ENCODE results near the gene MANEAL.

Gene MANEAL

DNA sequence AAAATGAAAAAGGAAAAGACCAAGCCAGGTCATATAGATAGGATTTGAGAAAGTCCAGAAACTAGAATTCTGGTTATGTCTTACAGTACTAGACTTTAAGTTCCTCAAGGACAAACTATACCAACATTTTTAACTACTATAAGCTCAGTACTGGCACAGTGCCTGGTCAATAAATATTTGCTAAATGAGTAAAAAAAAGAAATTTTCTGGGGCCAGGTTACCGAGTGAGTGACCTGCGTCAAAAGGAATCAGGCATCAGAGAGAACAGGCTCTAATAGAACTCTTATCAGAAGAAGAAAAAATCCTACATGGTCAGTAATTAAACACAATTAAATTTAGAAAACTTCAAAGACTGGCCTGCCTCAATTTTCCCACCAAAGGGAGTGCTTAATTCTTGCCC, 38.2 kb downstream of the MANEAL start:
- TF ChIP-seq, protein P1, sequence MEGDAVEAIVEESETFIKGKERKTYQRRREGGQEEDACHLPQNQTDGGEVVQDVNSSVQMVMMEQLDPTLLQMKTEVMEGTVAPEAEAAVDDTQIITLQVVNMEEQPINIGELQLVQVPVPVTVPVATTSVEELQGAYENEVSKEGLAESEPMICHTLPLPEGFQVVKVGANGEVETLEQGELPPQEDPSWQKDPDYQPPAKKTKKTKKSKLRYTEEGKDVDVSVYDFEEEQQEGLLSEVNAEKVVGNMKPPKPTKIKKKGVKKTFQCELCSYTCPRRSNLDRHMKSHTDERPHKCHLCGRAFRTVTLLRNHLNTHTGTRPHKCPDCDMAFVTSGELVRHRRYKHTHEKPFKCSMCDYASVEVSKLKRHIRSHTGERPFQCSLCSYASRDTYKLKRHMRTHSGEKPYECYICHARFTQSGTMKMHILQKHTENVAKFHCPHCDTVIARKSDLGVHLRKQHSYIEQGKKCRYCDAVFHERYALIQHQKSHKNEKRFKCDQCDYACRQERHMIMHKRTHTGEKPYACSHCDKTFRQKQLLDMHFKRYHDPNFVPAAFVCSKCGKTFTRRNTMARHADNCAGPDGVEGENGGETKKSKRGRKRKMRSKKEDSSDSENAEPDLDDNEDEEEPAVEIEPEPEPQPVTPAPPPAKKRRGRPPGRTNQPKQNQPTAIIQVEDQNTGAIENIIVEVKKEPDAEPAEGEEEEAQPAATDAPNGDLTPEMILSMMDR (IDR thresholded peaks at IDR 0.05): no peak
- no peak for TF ChIP-seq ZFX (IDR thresholded peaks at IDR 0.05; ENCODE audit: borderline replicate concordance)

DNA sequence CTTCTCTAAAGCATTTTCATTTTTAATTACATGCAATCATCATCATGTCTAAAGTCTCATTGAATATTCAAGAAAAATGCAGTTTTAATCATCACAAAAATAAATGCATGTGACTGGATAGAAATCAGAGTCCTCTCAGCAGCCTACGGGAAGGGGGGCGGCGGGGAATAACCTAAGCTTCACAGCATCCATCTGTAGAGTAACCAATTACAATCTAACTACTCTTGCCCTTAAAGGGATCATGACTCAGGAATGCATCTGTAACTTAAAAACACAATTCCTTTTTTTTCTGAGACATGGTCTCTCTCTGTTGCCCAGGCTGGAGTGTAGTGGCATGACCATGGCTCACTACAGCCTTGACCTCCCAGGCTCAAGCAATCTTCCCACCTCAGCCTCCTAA, 43.1 kb downstream of the MANEAL start:
- TF ChIP-seq, protein P1 (IDR thresholded peaks at IDR 0.05): no peak
- no peak for TF ChIP-seq ZFX (IDR thresholded peaks at IDR 0.05; ENCODE audit: borderline replicate concordance)
- no peak overlapping the region for H3K27ac ChIP-seq

More for the DNA sequence above, 38.2 kb downstream of the MANEAL start:
- H3K27ac ChIP-seq: no peak overlapping the region

DNA sequence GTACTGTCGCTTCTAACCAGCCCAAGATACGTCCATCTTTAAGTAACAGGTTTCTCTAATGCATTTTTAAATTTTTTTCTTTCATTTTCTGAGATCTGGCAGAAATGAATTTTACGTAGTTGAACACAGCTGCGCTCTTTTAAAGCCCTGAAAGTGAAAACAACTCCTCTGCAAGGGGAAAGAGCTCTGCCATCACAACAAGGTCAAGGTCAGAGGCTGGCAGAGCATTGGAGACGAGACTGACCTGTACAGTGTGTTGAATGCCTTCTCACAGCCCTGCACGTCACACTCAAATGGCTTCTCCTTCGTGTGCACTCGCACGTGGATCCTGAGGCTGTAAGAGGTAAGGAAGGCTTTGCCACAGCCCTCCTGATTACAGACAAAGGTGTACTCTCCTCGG, 46.0 kb downstream of the MANEAL start:
- TF ChIP-seq, protein P1 (IDR thresholded peaks at IDR 0.05): no peak
- no peak for TF ChIP-seq ZFX (IDR thresholded peaks at IDR 0.05; ENCODE audit: borderline replicate concordance)
- H3K27ac ChIP-seq: no peak overlapping the region

DNA sequence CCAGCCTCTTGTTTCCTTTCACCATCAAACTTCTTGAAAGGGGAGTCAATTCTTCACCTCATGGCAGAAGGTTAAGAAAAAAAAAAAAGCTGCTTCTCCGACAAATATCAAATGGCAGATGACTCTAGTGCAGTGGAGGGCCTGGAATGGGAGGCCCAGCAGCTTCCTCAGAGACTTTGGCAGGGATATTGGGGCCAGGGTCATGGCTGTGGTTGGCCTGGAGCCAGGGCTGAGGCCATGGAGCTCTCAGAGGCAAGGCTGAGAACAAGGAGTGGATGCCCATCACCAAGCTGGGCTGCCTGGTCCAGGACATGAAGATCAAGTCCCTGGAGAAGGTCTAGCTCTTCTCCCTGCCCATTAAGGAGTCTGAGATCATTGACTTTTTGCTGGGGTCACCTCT, 47.1 kb downstream of the MANEAL start:
- no peak overlapping the region for H3K27ac ChIP-seq
- no peak for TF ChIP-seq ZFX (IDR thresholded peaks at IDR 0.05; ENCODE audit: borderline replicate concordance)
- TF ChIP-seq, protein P1 (IDR thresholded peaks at IDR 0.05): no peak

DNA sequence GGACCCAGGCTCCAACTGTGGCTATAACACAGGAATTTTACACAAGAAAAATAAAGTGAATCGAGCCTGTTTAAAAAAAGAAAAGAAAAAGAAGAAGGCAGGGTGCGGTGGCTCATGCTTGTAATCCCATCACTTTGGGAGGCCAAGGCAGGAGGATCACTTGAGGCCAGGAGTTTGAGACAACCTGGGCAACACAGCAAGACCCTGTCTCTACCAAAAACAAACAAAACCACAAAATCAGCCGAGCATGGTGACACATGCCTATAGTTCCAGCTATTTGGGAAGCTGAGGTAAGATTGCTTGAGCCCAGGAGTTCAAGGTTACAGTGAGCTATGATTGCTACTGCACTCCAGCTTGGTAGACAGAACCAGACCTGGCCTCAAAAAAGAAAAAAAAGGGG, 48.0 kb downstream of the MANEAL start:
- no peak overlapping the region for H3K27ac ChIP-seq

DNA sequence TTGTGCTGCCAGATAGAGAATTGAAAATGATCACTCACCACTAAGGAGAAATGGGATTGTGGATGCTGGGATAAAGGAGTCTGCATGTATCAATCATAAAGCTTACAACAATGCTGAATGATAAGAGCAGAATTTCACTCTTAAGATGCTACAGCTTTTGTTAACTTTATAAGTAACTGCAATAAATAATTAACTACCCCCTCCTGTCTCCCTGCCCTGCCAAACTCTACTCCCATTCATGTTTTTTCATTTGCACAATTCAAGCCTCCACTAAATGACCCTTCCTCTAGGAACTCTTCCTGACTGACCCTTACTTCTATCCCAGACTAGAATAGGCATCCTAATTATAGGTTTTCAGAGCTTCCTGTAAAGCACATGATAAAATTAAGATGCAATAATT, 50.9 kb downstream of the MANEAL start:
- H3K27ac ChIP-seq: no peak overlapping the region
- no peak for TF ChIP-seq ZFX (IDR thresholded peaks at IDR 0.05; ENCODE audit: borderline replicate concordance)
- TF ChIP-seq, protein P1 (IDR thresholded peaks at IDR 0.05): no peak

More for the DNA sequence above, 48.0 kb downstream of the MANEAL start:
- TF ChIP-seq ZFX (IDR thresholded peaks at IDR 0.05; ENCODE audit: borderline replicate concordance): no peak
- TF ChIP-seq, protein P1 (IDR thresholded peaks at IDR 0.05): no peak

DNA sequence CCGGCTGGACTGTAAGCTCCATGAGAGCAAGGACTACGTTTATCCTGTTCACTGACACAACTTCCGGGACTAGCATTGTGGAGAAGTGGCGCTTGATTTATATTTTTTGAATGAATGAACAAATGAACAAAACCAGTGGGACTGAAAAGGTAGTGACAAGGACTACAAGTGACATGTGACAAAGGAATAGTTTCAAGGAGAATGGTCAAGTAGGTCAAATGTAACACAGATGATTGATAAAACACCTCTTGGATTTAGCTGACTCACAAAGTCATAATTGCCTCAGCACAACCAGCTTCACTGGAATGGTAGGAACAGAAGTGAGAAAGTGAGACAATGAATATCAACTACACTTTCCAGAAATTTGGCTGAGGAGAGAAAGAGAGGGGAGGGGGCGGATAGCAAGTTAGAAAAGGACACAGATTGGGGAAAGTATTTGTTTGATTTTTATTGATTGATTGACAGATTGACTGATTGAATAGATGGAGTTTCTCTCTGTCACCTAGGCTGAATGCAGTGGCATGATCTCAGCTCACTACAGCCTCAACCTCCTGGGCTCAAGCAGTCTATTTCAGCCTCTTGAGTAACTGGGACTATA, 51.5 kb downstream of the MANEAL start:
- TF ChIP-seq ZFX (IDR thresholded peaks at IDR 0.05; ENCODE audit: borderline replicate concordance): no peak
- TF ChIP-seq, protein P1 (IDR thresholded peaks at IDR 0.05): no peak
- H3K27ac ChIP-seq: no peak overlapping the region

All from 22Rv1 (cell line).